HG03565 (cell line): ENCODE results near the gene NISCH.

Source experiments
- ATAC-seq: cut with Tn5 transposase; IDR thresholded peaks from one replicate; pipeline ENCODE4 v1.9.1; 2021; ENCODE audit warnings: mild to moderate bottlenecking, moderate library complexity; ENCODE audit not compliant: unreplicated experiment

NISCH gene

GRCh38 chr3:52446631-52447511 lies 8.5 kb upstream of the NISCH start:
- ATAC-seq = no peak

GRCh38 chr3:52447512-52448355 lies 7.7 kb upstream of the NISCH start:
- no peak for ATAC-seq

GRCh38 chr3:52450489-52451236 lies 4.7 kb upstream of the NISCH start:
- no peak for ATAC-seq

- ATAC-seq = no peak
Measured at GRCh38 chr3:52451237-52452083, 3.9 kb upstream of the NISCH start.

GRCh38 chr3:52452126-52452525 lies 3.3 kb upstream of the NISCH start:
- ATAC-seq = no peak

GRCh38 chr3:52452570-52453221 lies 2.7 kb upstream of the NISCH start:
- no peak for ATAC-seq

- ATAC-seq = no peak
Measured at GRCh38 chr3:52453496-52454249, 1.7 kb upstream of the NISCH start, which contains the start of gene TNNC1. Gene TNNC1, minus strand, starts transcription at chr3:52454041. Its CDS starts 26 bp downstream, at chr3:52454015.

- ATAC-seq = no peak
Measured at GRCh38 chr3:52454250-52454937, 1.0 kb upstream of the NISCH start.

- no peak for ATAC-seq
Measured at GRCh38 chr3:52454938-52455282, 494 bp upstream of the NISCH start.

- no peak for ATAC-seq
Measured at GRCh38 chr3:52456169-52456799, 880 bp downstream of the NISCH start.

GRCh38 chr3:52456800-52457183 lies 1.4 kb downstream of the NISCH start:
- no peak for ATAC-seq

GRCh38 chr3:52458031-52458760 lies 2.8 kb downstream of the NISCH start:
- ATAC-seq = no peak

GRCh38 chr3:52458770-52459545 lies 3.6 kb downstream of the NISCH start:
- no peak for ATAC-seq

GRCh38 chr3:52461874-52462273 lies 6.5 kb downstream of the NISCH start:
- no peak for ATAC-seq

GRCh38 chr3:52463416-52463815 lies 8.0 kb downstream of the NISCH start:
- no peak for ATAC-seq

- no peak for ATAC-seq
Measured at GRCh38 chr3:52468336-52468735, 12.9 kb downstream of the NISCH start.

- ATAC-seq = no peak
Measured at GRCh38 chr3:52469001-52469400, 13.6 kb downstream of the NISCH start.
